ENCODE results near the gene NEURL1B. TPM values are rescaled to one million over a fixed set of nuclear protein-coding genes. Genes with fewer than 3 reads are reported as not detected.
A peak's percentile ranks its signal among the peaks of the same experiment; 100 is the strongest.

Gene NEURL1B
- total and polyA plus RNA-seq, 5 donors = 13.2 to 23.1 (median 17.7) TPM

DNA sequence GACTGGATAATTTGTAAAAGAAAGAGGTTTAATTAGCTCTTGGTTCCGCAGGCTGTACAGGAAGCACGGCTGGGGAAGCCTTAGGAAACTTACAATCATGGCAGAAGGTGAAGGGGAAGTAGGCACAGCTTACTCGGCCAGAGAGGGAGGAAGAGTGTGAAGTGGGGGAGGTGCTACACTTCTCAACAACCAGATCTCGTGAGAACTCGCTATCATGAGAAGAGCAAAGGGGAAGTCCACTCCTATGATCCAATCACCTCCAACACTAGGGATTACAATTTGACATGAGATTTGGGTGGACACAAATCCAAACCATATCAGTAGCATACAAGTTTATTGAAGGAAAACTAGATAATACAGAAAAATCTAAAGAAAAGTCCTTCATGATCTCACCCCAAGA is 39.9 kb downstream of the NEURL1B start:
- no peak for ATAC-seq
- intact Hi-C loops (cut with DNase I) = loop anchor here in 1 of 4 donors (10.0 kb wide), 1 partner anchor 76 kb away; no protein-coding TSS in a partner anchor
- H3K27ac ChIP-seq (ENCODE audit: low read length) = no peak overlapping the region

DNA sequence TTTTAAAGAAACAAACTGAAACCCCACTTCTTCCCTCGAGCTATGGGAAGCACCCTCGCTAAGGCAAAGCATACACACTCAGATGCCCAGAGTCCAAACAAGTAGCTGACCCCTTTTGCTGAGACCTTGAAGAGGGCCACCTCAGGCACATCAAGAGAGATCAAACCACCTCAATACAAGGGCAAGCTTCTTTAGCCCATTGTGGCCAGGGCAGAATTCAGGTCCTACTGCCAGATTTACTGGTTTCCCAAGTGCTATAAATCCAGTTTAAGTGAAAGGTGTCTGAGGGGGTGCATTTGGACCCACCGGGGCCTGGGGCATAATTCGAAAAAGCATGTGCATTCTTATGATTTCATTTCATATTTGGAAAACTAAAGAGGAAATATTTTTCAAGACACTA is 40.4 kb downstream of the NEURL1B start:
- WGBS = 91% methylated on average over 4 of the region's 4 CpGs
- Histone ChIP-seq H3K27ac (ENCODE audit: low read length) (no peak overlapping the region), H3K9me3 (ENCODE audit: control insufficient read depth, low read length) (no peaks in the 10 kb centered on the region), H3K27me3 (ENCODE audit: control insufficient read depth, insufficient read depth) (no peaks in the 10 kb centered on the region), H3K4me1 (ENCODE audit: control insufficient read depth, insufficient read depth, low read length) (peaks cover 16% of the 10 kb centered on the region), H3K4me3 (ENCODE audit: low read length) (no peak overlapping the region)
- intact Hi-C loops (cut with DNase I) = loop anchor here in 1 of 4 donors (10.0 kb wide), 1 partner anchor 77 kb away; no protein-coding TSS in a partner anchor
- no peak for DNase-seq
- ATAC-seq = no peak

More for the DNA sequence above, 39.9 kb downstream of the NEURL1B start:
- 44% methylated on average over 5 of the region's 5 CpGs for WGBS
- no peaks in the 10 kb centered on the region for H3K9me3 ChIP-seq (ENCODE audit: control insufficient read depth, low read length)
- no peaks in the 10 kb centered on the region for H3K27me3 ChIP-seq (ENCODE audit: control insufficient read depth, insufficient read depth)
- no peak overlapping the region for H3K4me3 ChIP-seq (ENCODE audit: low read length)
- peaks cover 16% of the 10 kb centered on the region for H3K4me1 ChIP-seq (ENCODE audit: control insufficient read depth, insufficient read depth, low read length)
- DNase-seq = no peak

GRCh38 chr5:172683264-172683644 is 42.2 kb downstream of the NEURL1B start:
- no peak overlapping the region for H3K4me3 ChIP-seq (ENCODE audit: low read length)
- DNase-seq = no peak
- intact Hi-C loops (cut with DNase I) = loop anchor here in 1 of 4 donors (10.0 kb wide), 1 partner anchor 78 kb away; no protein-coding TSS in a partner anchor
- H3K9me3 ChIP-seq (ENCODE audit: control insufficient read depth, low read length) = no peaks in the 10 kb centered on the region
- no peak overlapping the region for H3K27ac ChIP-seq (ENCODE audit: low read length)
- no peak for ATAC-seq
- 82% methylated on average over 47 of the region's 47 CpGs for WGBS
- peaks cover 18% of the 10 kb centered on the region for H3K4me1 ChIP-seq (ENCODE audit: control insufficient read depth, insufficient read depth, low read length)
- no peaks in the 10 kb centered on the region for H3K27me3 ChIP-seq (ENCODE audit: control insufficient read depth, insufficient read depth)

DNA sequence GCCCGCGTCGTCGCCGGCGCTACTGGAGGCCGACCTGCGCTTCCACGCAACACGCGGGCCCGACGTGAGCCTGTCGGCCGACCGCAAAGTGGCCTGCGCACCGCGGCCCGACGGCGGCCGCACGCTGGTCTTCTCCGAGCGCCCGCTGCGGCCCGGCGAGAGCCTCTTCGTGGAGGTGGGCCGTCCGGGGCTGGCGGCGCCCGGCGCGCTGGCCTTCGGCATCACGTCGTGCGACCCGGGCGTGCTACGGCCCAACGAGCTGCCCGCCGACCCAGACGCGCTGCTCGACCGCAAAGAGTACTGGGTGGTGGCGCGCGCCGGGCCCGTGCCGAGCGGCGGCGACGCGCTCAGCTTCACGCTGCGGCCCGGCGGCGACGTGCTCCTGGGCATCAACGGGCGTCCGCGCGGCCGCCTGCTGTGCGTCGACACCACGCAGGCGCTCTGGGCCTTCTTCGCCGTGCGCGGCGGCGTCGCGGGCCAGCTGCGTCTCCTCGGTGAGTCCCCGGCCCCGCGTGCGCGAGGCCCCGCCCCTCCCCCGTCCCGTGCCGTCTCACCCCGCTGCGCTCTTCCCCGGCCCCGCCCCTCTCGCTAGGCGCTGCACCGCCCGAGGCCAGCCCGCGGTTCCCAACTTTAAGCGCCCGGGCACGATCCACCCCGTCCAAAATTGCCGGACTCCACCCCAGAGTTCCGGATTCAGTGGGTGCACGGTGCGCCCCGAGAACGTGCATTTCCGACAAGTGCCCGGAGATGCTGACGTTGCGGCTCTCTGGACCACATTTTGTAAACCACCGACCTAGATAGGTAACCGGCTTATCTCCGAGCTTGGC is 42.8 kb downstream of the NEURL1B start:
- Histone ChIP-seq H3K4me3 (ENCODE audit: low read length) (no peak overlapping the region), H3K4me1 (ENCODE audit: control insufficient read depth, insufficient read depth, low read length) (peaks cover 15% of the 10 kb centered on the region), H3K27ac (ENCODE audit: low read length) (no peak overlapping the region), H3K27me3 (ENCODE audit: control insufficient read depth, insufficient read depth) (no peaks in the 10 kb centered on the region), H3K9me3 (ENCODE audit: control insufficient read depth, low read length) (no peaks in the 10 kb centered on the region)
- intact Hi-C loops (cut with DNase I) = loop anchor here in 1 of 4 donors (10.0 kb wide), 1 partner anchor 79 kb away; no protein-coding TSS in a partner anchor
- DNase-seq (no peak), ATAC-seq (peak in 1 of 2 donors; percentile 33)
- WGBS = 66% methylated on average over 125 of the region's 125 CpGs

DNA sequence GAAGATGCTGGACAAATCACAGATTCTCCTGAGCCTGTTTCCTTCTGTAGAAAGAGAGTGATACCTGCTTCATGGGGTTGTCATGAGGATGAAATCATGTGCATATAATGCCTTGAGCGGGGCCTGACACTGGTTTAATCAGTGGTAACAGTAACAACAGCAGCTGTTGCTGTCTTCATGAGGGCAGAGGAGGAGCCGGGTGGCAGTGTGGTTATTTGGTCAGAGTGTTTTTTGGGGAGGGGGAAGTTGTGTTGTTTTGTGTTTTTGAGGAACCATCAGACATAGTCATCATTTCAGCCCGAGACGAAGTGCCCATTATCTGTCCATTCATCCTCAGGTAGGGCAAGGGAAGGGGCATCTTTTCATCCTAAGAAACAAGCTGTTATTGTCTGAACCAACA is 44.0 kb downstream of the NEURL1B start:
- no peak overlapping the region for H3K27ac ChIP-seq (ENCODE audit: low read length)
- H3K27me3 ChIP-seq (ENCODE audit: control insufficient read depth, insufficient read depth) = no peaks in the 10 kb centered on the region
- DNase-seq (no peak), ATAC-seq (no peak)
- H3K4me3 ChIP-seq (ENCODE audit: low read length) = no peak overlapping the region
- 85% methylated on average over 4 of the region's 4 CpGs for WGBS
- peaks cover 7% of the 10 kb centered on the region for H3K4me1 ChIP-seq (ENCODE audit: control insufficient read depth, insufficient read depth, low read length)
- H3K9me3 ChIP-seq (ENCODE audit: control insufficient read depth, low read length) = no peaks in the 10 kb centered on the region
- intact Hi-C loops (cut with DNase I) = loop anchor here in 1 of 4 donors (10.0 kb wide), 1 partner anchor 80 kb away; no protein-coding TSS in a partner anchor

- 76% methylated on average over 10 of the region's 10 CpGs for WGBS
- DNase-seq (no peak), ATAC-seq (no peak)
- Histone ChIP-seq H3K4me1 (ENCODE audit: control insufficient read depth, insufficient read depth, low read length) (peaks cover 15% of the 10 kb centered on the region), H3K9me3 (ENCODE audit: control insufficient read depth, low read length) (no peaks in the 10 kb centered on the region), H3K27me3 (ENCODE audit: control insufficient read depth, insufficient read depth) (no peaks in the 10 kb centered on the region), H3K27ac (ENCODE audit: low read length) (no peak overlapping the region), H3K4me3 (ENCODE audit: low read length) (no peak overlapping the region)
- intact Hi-C loops (cut with DNase I) = loop anchor here in 1 of 4 donors (10.0 kb wide), 1 partner anchor 81 kb away; no protein-coding TSS in a partner anchor
These were observed 45.0 kb downstream of the NEURL1B start for GRCh38 chr5:172686111-172686510.

DNA sequence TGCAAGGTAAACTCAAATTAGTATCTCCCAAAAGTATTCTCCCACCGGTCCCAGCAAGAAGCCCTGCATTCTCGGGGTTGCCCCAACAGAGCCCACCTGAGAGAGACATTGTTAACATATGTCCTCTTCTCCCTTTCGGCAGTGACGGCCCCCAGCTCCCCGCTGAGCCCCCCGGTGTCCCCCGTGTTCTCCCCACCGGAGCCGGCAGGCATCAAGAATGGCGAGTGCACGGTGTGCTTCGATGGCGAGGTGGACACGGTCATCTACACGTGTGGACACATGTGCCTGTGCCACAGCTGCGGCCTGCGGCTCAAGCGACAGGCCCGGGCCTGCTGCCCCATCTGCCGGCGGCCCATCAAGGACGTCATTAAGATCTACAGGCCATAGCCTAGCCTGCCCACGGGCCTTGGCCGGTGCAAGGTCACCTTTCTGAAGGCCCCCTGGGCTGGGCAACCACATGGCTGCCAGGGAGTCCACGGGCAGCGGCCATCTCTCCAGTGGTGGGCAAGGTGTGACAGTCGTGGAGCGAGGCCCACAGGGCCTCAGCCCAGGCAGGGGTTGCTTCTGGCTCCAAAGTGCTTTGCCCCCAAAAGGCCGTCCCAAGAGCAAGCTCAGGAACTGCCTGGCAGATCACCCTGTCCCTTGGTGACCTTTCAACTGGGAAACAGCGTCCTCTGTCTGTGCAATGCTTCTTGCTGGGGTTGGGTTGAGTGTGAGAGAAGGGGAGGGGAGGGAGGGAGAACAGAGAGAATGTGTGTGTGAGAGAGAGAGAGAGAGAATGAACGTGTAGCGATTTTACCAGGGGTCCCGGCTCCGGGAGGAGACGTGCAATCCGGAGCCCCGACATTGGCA is 45.7 kb downstream of the NEURL1B start:
- intact Hi-C loops (cut with DNase I) = loop anchor here in 1 of 4 donors (10.0 kb wide), 1 partner anchor 82 kb away; no protein-coding TSS in a partner anchor
- no peak for ATAC-seq
- 86% methylated on average over 37 of the region's 37 CpGs for WGBS

GRCh38 chr5:172687940-172688339 is 46.9 kb downstream of the NEURL1B start:
- Histone ChIP-seq H3K27me3 (ENCODE audit: control insufficient read depth, insufficient read depth) (no peaks in the 10 kb centered on the region), H3K9me3 (ENCODE audit: control insufficient read depth, low read length) (no peaks in the 10 kb centered on the region), H3K4me3 (ENCODE audit: low read length) (no peak overlapping the region), H3K4me1 (ENCODE audit: control insufficient read depth, insufficient read depth, low read length) (peaks cover 17% of the 10 kb centered on the region), H3K27ac (ENCODE audit: low read length) (peak overlapping the region; percentile 19)
- 60% methylated on average over 4 of the region's 4 CpGs for WGBS
- intact Hi-C loops (cut with DNase I) = loop anchor here in 1 of 4 donors (10.0 kb wide), 1 partner anchor 83 kb away; no protein-coding TSS in a partner anchor
- DNase-seq = no peak
- ATAC-seq = no peak

More for the DNA sequence above, 45.7 kb downstream of the NEURL1B start:
- Histone ChIP-seq H3K27ac (ENCODE audit: low read length) (no peak overlapping the region), H3K4me1 (ENCODE audit: control insufficient read depth, insufficient read depth, low read length) (peaks cover 15% of the 10 kb centered on the region), H3K4me3 (ENCODE audit: low read length) (no peak overlapping the region), H3K27me3 (ENCODE audit: control insufficient read depth, insufficient read depth) (no peaks in the 10 kb centered on the region), H3K9me3 (ENCODE audit: control insufficient read depth, low read length) (no peaks in the 10 kb centered on the region)
- DNase-seq = no peak

DNA sequence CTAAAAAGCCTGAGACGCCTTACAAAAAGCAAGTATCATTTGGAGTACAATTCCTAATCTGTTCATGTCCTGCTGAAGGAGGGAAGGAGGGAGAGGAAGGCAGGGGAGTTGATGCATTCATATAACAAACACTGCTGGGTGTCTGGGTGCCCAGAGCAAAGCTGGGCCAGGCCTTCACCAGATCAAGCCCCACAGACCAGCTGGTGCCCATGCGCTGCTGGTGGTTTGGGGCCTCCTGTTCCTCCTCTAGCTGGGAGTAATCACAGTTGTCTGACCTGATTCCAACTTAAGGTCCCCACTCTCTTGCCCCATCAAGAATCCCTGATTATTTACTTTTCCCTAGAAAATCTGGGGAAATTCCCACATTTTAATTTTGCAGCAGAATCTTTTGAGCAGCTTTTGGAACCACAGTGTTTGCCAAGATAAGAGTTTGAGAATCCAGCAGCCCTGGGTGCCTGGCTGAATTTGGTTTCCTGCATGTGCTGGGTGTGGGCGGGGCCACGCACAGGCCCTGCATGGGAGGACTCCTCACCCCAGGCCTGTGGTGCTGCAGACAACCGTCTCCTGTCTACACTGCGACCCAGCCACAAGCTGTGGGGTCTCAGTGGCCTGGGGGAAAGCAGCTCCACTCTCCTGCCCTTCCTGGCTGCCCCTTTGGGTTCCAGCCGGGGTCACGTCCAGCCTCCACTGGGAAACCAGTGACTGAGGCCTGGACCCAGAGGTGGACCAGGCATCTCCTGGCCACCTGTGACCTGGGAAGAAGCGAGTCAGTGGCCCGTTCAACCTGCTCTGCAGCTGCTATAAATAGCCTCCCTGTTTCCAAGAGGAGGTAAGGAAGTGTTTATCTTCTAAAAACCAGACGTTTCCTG is 47.5 kb downstream of the NEURL1B start:
- 26% methylated on average over 11 of the region's 11 CpGs for WGBS
- H3K4me1 ChIP-seq (ENCODE audit: control insufficient read depth, insufficient read depth, low read length) = peaks cover 17% of the 10 kb centered on the region

GRCh38 chr5:172689218-172689572 is 48.1 kb downstream of the NEURL1B start:
- no peak overlapping the region for H3K27ac ChIP-seq (ENCODE audit: low read length)
- H3K9me3 ChIP-seq (ENCODE audit: control insufficient read depth, low read length) = no peaks in the 10 kb centered on the region
- intact Hi-C loops (cut with DNase I) = loop anchor here in 1 of 4 donors (10.0 kb wide), 1 partner anchor 84 kb away; no protein-coding TSS in a partner anchor
- H3K27me3 ChIP-seq (ENCODE audit: control insufficient read depth, insufficient read depth) = no peaks in the 10 kb centered on the region
- peaks cover 17% of the 10 kb centered on the region for H3K4me1 ChIP-seq (ENCODE audit: control insufficient read depth, insufficient read depth, low read length)
- ATAC-seq (peak in 1 of 2 donors; percentile 22), DNase-seq (no peak)
- H3K4me3 ChIP-seq (ENCODE audit: low read length) = no peak overlapping the region
- 63% methylated on average over 7 of the region's 7 CpGs for WGBS

More for the DNA sequence above, 47.5 kb downstream of the NEURL1B start:
- no peak overlapping the region for H3K4me3 ChIP-seq (ENCODE audit: low read length)
- no peaks in the 10 kb centered on the region for H3K9me3 ChIP-seq (ENCODE audit: control insufficient read depth, low read length)
- DNase-seq (peak in 2 of 3 donors; percentile 80 to 86), ATAC-seq (peak; percentile 66 to 72)
- H3K27ac ChIP-seq (ENCODE audit: low read length) = peak overlapping the region; percentile 19
- intact Hi-C loops (cut with DNase I) = loop anchor here in 1 of 4 donors (10.0 kb wide), 1 partner anchor 84 kb away; no protein-coding TSS in a partner anchor
- no peaks in the 10 kb centered on the region for H3K27me3 ChIP-seq (ENCODE audit: control insufficient read depth, insufficient read depth)
